HepG2 (cell line): ENCODE results near the gene PSRC1. TPM values are rescaled to one million over a fixed set of nuclear protein-coding genes. Genes with fewer than 3 reads are reported as not detected.

Experiments
- ATRX ChIP-seq: sonication (generic); formaldehyde crosslinking; IDR thresholded peaks from 2 replicates; pipeline ENCODE4 v1.4.0; 2020; ENCODE audit warnings: missing genetic modification reagents, borderline replicate concordance
- CAMTA2 ChIP-seq: sonication (generic); formaldehyde crosslinking; IDR thresholded peaks from 2 replicates; pipeline ENCODE4 v1.4.0; 2020; ENCODE audit warnings: mild to moderate bottlenecking, missing genetic modification reagents, borderline replicate concordance
- FIP1L1 ChIP-seq: fragments of 200-400 bp; formaldehyde crosslinking; IDR thresholded peaks from 2 replicates; pipeline ENCODE4 v1.6.1; 2018; ENCODE audit warnings: low read depth, mild to moderate bottlenecking, low read length, moderate library complexity, borderline replicate concordance; ENCODE audit not compliant: insufficient read depth
- FOXM1 ChIP-seq: sonication (generic); formaldehyde crosslinking; IDR thresholded peaks from 2 replicates; pipeline ENCODE4 v1.5.0; 2020; ENCODE audit warnings: missing genetic modification reagents
- HHEX ChIP-seq: IDR thresholded peaks from 2 replicates; pipeline ENCODE4 v1.6.1; 2016; ENCODE audit warnings: control low read depth
- HIVEP1 ChIP-seq: sonication (generic); formaldehyde crosslinking; IDR thresholded peaks from 2 replicates; pipeline ENCODE4 v1.4.0; 2020; ENCODE audit warnings: mild to moderate bottlenecking, missing genetic modification reagents
- KDM3A ChIP-seq: IDR thresholded peaks from 2 replicates; pipeline ENCODE4 v1.6.1; 2018; ENCODE audit warnings: low read depth, missing compliant biosample characterization
- KLF12 ChIP-seq: sonication (generic); formaldehyde crosslinking; IDR thresholded peaks from 2 replicates; pipeline ENCODE4 v1.4.0; 2020; ENCODE audit warnings: missing genetic modification reagents, borderline replicate concordance
- MIXL1 ChIP-seq: IDR thresholded peaks from 2 replicates; pipeline ENCODE4 v1.6.1; 2016
- NAIF1 ChIP-seq: sonication (generic); formaldehyde crosslinking; IDR thresholded peaks from 2 replicates; pipeline ENCODE4 v1.5.0; 2020; ENCODE audit warnings: mild to moderate bottlenecking, missing genetic modification reagents, borderline replicate concordance
- PRPF4 ChIP-seq: fragments of 200-400 bp; formaldehyde crosslinking; IDR thresholded peaks from 2 replicates; pipeline ENCODE4 v1.6.1; 2016; ENCODE audit warnings: low read length, low read depth; ENCODE audit not compliant: poor library complexity, severe bottlenecking
- SIN3A ChIP-seq: IDR thresholded peaks from 2 replicates; pipeline ENCODE4 v1.6.1; 2011; ENCODE audit warnings: low read depth, mild to moderate bottlenecking, control low read depth, low read length, borderline replicate concordance
- STAG1 ChIP-seq: sonication (generic); formaldehyde crosslinking; IDR thresholded peaks from 2 replicates; pipeline ENCODE4 v1.4.0; 2020; ENCODE audit warnings: missing genetic modification reagents
- ZNF232 ChIP-seq: sonication (generic); formaldehyde crosslinking; IDR thresholded peaks from 2 replicates; pipeline ENCODE4 v1.4.0; 2020; ENCODE audit warnings: missing genetic modification reagents, borderline replicate concordance
- ZNF253 ChIP-seq: sonication (generic); formaldehyde crosslinking; IDR thresholded peaks from 2 replicates; pipeline ENCODE4 v1.8.0; 2022; ENCODE audit warnings: mild to moderate bottlenecking, missing genetic modification reagents, borderline replicate concordance
- ZNF441 ChIP-seq: sonication (generic); formaldehyde crosslinking; IDR thresholded peaks from 2 replicates; pipeline ENCODE4 v1.7.0; 2021; ENCODE audit warnings: missing genetic modification reagents, borderline replicate concordance
- ZNF703 ChIP-seq: sonication (generic); formaldehyde crosslinking; IDR thresholded peaks from 2 replicates; pipeline ENCODE4 v1.5.1; 2020; ENCODE audit warnings: missing genetic modification reagents, mild to moderate bottlenecking, moderate library complexity, borderline replicate concordance
- ZNF792 ChIP-seq: IDR thresholded peaks from 2 replicates; pipeline ENCODE4 v1.6.1; 2016
- polyA plus RNA-seq, 8 experiments: library from polyadenylated mRNA; depleted of rRNA in 3 of 8; stranded (reverse) in 7 of 8; unstranded in 1 of 8; fragments of >200 nt; fragmentation: Illumina TruSeq in 4 of 8; extraction: Trizol in 4 of 8; gene quantifications; 2 replicates each; pipeline versions ENCODE4 v1.2.1 to v1.2.3, GENCODE V29; 2011 to 2016; ENCODE audit warnings: low read depth in 4 of 8, missing spikeins in 1 of 8, mixed read lengths in 1 of 8; ENCODE audit not compliant: insufficient read depth in 1 of 8
- total RNA-seq, 5 experiments: library from RNA; depleted of rRNA; stranded (reverse); fragments of >200 nt; fragmentation: Illumina TruSeq; extraction: Trizol; gene quantifications; 2 replicates each; pipeline ENCODE4 v1.2.3, GENCODE V29; 2016; ENCODE audit warnings: low read depth in 1 of 5
- TF ChIP-seq, protein P1 (sequence below): sonication (generic); formaldehyde crosslinking; IDR thresholded peaks from 2 replicates; pipeline ENCODE4 v1.9.0; 2021; ENCODE audit warnings: missing genetic modification reagents, mild to moderate bottlenecking, borderline replicate concordance
- TF ChIP-seq, protein P2 (sequence below): IDR thresholded peaks from 2 replicates; pipeline ENCODE4 v1.6.1; 2012; ENCODE audit warnings: low read depth, low read length, improper control_type of control experiment
- TF ChIP-seq, protein P3 (sequence below): sonication (generic); formaldehyde crosslinking; IDR thresholded peaks from 2 replicates; pipeline ENCODE4 v1.5.0; 2020; ENCODE audit warnings: mild to moderate bottlenecking, missing genetic modification reagents

PSRC1 gene
- total and polyA plus RNA-seq, 2 of the 13 experiments (the other 11 are each of a cell fraction or from before 2014, with no cell fraction given): 28.6 to 30.3 TPM

DNA sequence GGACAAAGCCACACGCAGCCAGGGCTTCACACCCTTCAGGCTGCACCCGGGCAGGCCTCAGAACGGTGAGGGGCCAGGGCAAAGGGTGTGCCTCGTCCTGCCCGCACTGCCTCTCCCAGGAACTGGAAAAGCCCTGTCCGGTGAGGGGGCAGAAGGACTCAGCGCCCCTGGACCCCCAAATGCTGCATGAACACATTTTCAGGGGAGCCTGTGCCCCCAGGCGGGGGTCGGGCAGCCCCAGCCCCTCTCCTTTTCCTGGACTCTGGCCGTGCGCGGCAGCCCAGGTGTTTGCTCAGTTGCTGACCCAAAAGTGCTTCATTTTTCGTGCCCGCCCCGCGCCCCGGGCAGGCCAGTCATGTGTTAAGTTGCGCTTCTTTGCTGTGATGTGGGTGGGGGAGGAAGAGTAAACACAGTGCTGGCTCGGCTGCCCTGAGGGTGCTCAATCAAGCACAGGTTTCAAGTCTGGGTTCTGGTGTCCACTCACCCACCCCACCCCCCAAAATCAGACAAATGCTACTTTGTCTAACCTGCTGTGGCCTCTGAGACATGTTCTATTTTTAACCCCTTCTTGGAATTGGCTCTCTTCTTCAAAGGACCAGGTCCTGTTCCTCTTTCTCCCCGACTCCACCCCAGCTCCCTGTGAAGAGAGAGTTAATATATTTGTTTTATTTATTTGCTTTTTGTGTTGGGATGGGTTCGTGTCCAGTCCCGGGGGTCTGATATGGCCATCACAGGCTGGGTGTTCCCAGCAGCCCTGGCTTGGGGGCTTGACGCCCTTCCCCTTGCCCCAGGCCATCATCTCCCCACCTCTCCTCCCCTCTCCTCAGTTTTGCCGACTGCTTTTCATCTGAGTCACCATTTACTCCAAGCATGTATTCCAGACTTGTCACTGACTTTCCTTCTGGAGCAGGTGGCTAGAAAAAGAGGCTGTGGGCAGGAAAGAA lies 8.1 kb downstream of the PSRC1 start (continued):
- TF ChIP-seq, protein P1, sequence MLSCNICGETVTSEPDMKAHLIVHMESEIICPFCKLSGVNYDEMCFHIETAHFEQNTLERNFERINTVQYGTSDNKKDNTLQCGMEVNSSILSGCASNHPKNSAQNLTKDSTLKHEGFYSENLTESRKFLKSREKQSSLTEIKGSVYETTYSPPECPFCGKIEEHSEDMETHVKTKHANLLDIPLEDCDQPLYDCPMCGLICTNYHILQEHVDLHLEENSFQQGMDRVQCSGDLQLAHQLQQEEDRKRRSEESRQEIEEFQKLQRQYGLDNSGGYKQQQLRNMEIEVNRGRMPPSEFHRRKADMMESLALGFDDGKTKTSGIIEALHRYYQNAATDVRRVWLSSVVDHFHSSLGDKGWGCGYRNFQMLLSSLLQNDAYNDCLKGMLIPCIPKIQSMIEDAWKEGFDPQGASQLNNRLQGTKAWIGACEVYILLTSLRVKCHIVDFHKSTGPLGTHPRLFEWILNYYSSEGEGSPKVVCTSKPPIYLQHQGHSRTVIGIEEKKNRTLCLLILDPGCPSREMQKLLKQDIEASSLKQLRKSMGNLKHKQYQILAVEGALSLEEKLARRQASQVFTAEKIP (CRISPR knock-in tag): no peak
- TF ChIP-seq ATRX (CRISPR knock-in tag): no peak
- TF ChIP-seq HHEX (CRISPR knock-in tag): no peak
- peak; percentile 45; the same call in 1 of the 2 replicates for TF ChIP-seq ZNF792 (CRISPR knock-in tag)
- no peak for TF ChIP-seq CAMTA2 (CRISPR knock-in tag)
- TF ChIP-seq, protein P2, sequence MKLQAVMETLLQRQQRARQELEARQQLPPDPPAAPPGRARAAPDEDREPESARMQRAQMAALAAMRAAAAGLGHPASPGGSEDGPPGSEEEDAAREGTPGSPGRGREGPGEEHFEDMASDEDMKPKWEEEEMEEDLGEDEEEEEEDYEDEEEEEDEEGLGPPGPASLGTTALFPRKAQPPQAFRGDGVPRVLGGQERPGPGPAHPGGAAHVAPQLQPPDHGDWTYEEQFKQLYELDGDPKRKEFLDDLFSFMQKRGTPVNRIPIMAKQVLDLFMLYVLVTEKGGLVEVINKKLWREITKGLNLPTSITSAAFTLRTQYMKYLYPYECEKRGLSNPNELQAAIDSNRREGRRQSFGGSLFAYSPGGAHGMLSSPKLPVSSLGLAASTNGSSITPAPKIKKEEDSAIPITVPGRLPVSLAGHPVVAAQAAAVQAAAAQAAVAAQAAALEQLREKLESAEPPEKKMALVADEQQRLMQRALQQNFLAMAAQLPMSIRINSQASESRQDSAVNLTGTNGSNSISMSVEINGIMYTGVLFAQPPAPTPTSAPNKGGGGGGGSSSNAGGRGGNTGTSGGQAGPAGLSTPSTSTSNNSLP: no peak
- no peak for TF ChIP-seq NAIF1 (CRISPR knock-in tag)
- TF ChIP-seq, protein P3, sequence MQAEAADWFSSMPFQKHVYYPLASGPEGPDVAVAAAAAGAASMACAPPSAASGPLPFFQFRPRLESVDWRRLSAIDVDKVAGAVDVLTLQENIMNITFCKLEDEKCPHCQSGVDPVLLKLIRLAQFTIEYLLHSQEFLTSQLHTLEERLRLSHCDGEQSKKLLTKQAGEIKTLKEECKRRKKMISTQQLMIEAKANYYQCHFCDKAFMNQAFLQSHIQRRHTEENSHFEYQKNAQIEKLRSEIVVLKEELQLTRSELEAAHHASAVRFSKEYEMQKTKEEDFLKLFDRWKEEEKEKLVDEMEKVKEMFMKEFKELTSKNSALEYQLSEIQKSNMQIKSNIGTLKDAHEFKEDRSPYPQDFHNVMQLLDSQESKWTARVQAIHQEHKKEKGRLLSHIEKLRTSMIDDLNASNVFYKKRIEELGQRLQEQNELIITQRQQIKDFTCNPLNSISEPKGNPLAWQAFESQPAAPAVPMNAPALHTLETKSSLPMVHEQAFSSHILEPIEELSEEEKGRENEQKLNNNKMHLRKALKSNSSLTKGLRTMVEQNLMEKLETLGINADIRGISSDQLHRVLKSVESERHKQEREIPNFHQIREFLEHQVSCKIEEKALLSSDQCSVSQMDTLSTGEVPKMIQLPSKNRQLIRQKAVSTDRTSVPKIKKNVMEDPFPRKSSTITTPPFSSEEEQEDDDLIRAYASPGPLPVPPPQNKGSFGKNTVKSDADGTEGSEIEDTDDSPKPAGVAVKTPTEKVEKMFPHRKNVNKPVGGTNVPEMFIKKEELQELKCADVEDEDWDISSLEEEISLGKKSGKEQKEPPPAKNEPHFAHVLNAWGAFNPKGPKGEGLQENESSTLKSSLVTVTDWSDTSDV (CRISPR knock-in tag): no peak
- TF ChIP-seq HIVEP1: no peak
- no peak for TF ChIP-seq ZNF253 (CRISPR knock-in tag)
- TF ChIP-seq FOXM1 (CRISPR knock-in tag): no peak
- TF ChIP-seq SIN3A: no peak; the same call in 1 of the 2 replicates
- TF ChIP-seq PRPF4: no peak
- no peak; the same call in 1 of the 2 replicates for TF ChIP-seq ZNF703 (CRISPR knock-in tag)
- TF ChIP-seq ZNF232 (CRISPR knock-in tag): 0 out of 2 replicates have a peak, but pooled peaks have one; percentile 39
- no peak for TF ChIP-seq ZNF441 (CRISPR knock-in tag)
- peak; percentile 73; the same call in 1 of the 2 replicates for TF ChIP-seq KDM3A (CRISPR knock-in tag)
- TF ChIP-seq KLF12 (CRISPR knock-in tag): 0 out of 2 replicates have a peak, but pooled peaks have one; percentile 60
- peak; percentile 27; the same call in 1 of the 2 replicates for TF ChIP-seq STAG1 (CRISPR knock-in tag)
- no peak for TF ChIP-seq FIP1L1
- peak; percentile 42; the same call in 1 of the 2 replicates for TF ChIP-seq MIXL1 (CRISPR knock-in tag)
